Raji (cell line): ENCODE measurements around the gene HP1BP3.

Experiments
- POLR2A ChIP-seq: IDR thresholded peaks from 2 replicates; pipeline ENCODE4 v1.6.1; 2011; ENCODE audit warnings: low read depth, low read length, control low read depth; ENCODE audit not compliant: insufficient read depth

Gene HP1BP3

DNA sequence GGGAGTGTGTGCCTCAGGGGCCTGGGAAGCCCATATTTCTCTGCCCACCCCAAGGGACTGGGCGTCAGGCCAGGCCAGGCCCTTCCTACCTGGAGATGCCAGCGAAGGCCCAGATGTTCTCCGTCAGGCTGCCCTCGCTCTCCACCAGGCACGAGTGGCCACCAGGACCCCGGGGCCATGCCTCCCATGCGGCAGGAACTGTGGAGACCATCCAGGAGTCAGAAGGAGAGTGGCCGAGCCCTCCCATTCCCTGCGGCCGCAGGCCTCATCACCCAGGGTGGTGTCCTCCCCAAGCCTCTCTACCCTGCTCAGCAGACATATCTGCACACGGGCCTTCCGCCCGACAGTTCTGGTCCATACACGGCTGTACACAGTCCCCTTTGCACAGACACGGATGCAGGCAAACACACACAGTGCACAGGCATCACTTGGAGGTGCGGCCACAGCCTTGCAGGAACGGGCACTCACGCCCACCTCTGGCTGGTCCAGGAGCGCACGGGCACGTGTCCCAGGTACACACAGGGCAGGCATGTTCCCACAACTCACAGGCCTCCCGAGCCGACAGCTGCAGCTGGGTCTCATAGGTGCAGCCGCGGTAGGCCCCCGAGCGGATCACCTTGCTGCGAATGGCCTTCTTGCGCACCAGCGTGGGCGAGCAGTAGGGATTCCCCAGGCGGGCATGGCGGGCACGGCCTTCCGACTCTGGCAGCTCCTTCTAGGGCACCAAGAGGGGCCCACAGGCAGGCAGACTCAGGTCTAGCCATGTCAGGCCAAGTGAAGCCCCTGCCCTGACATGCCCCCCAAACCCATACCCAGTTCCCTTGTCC is 63.4 kb downstream of the HP1BP3 start:
- TF ChIP-seq POLR2A: no peak

DNA sequence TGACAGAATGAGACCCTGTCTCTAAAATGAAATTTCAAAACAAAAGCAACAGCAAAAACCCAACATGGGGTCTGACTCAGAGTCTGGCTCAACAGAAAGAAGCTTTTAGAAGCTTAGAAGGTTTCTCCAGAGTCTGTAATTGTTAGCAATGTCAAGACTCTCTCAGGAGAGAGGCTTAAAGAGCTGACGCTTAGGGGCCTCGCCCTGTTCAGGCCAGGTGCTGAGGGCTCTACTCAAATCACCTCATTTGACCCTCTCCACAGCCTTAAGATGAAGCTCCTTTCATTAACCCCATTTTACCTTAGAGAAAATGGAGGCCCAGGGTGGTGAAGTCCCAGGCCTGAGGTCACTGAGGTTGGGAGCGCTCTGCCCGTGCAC is 64.0 kb downstream of the HP1BP3 start:
- TF ChIP-seq POLR2A: no peak

DNA sequence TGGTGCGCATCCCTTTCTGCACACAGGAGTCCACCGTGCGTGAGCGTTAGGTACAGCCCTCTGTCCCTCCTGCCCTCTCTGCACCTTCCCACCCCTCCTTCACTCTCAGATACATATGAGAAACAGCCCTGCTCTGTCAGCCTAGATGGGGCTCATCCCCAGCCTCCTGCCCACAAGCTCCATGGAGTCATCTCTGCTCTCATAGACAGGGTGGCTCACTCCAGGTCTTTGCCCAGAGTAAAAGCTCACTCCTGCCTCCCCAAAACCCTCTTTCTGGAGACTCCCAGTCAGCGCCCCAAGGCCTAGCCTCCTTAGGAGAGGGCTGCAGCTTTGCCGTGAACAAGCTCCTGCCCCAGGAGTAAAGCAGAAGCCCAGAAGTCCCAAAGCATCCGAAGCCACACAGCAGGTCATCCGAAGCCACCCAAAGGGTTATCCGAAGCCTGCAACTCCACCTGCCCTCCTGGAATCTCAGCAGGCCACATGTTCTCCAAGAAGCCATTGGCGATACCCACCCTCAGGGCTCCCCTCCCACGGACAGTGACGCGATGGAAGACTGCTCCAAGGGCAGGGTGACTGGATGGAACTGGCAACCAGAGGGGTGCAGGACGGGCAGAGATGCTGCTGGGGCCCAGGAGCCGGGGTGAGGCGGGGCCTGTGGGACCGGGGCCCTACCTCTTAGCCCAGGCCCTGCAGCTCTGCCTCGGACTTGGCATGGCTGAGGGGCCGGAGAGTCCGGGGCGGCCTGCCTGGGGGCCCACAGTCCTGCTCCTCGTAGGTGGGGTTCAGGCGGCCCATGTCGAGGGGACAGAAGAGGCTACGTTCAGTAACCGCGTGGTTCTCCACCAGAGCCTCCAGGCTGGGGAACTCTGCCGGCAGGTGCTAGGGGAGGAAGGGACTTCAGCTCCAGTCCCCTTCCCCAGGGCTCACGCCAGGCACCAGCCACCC is 65.7 kb downstream of the HP1BP3 start:
- TF ChIP-seq POLR2A: no peak

DNA sequence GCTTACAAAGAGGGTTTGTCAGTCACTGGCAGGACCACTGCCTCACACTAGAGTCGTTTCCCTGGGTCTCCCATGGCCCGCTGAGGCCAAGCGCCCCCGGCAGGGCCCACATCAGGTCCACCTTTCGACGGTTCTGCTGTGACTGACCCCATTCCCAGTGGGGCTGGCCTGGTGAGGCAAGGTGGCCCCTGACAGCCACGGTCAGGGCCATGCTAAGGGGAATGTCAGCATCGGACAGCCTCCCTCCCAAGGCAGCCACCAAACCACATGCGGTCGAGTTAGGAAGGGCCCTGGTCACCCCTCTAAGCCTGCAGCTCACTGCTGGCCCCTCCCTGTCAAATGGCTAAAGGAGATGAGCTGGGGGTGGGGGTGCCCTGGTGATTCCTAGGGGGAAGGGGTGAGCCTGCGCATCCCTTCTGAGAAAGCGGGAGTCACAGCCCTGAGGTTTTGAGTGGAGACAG is 66.4 kb downstream of the HP1BP3 start:
- TF ChIP-seq POLR2A: no peak

DNA sequence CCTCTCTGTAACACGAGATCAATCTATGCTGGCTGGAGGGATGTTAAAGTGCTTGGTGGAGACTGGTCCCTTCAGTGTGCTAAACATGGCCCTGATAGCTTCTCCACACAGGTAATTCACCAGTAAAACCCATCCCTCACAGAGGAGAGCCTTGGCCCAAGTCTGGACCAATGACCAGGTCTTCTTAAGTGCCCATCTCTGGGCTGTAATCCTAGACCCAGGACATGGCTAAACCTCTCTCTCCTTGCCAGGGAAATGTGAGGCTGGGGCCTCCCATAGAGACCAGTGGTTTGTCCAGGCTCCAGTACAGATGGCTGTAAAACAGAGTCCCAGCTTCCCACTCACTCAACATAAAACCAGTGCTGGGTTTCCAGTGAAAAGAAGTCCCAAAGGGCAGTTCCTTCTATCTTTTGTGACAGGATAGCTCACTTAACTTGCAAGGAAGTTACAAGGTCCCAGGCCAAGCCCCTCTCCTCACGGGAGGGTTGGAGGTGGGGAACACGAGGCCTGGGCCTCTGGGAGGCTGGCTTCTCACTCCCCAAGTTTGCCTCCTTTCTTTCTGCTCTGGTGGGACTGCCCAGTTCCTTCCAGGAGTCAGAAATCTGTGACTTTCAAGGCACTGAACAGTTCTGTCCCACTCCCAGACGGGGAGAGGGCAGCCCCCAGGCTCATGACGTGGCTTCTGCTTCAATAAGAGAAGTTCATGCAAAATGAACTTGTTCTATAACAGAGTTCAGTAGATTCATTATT is 67.1 kb downstream of the HP1BP3 start:
- no peak for TF ChIP-seq POLR2A

DNA sequence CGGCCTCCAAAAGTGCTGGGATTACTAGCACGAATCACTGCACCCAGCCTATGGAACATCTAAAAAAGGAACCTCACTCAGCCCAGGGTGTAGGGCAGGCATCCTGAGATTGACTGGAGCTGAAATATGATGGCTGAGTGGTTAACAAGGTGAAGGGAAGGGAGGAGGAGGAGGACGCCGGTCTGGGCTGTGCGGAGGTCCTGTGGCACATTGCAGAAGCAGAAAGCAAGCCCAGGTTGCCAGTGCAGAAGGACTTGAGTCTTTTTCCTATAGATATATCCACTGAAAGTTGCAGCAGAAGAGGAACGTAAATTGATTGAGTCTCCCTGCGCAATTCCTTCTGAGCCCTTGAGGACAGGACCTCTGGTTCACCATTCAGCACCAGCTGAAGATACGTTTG is 67.8 kb downstream of the HP1BP3 start:
- no peak for TF ChIP-seq POLR2A

DNA sequence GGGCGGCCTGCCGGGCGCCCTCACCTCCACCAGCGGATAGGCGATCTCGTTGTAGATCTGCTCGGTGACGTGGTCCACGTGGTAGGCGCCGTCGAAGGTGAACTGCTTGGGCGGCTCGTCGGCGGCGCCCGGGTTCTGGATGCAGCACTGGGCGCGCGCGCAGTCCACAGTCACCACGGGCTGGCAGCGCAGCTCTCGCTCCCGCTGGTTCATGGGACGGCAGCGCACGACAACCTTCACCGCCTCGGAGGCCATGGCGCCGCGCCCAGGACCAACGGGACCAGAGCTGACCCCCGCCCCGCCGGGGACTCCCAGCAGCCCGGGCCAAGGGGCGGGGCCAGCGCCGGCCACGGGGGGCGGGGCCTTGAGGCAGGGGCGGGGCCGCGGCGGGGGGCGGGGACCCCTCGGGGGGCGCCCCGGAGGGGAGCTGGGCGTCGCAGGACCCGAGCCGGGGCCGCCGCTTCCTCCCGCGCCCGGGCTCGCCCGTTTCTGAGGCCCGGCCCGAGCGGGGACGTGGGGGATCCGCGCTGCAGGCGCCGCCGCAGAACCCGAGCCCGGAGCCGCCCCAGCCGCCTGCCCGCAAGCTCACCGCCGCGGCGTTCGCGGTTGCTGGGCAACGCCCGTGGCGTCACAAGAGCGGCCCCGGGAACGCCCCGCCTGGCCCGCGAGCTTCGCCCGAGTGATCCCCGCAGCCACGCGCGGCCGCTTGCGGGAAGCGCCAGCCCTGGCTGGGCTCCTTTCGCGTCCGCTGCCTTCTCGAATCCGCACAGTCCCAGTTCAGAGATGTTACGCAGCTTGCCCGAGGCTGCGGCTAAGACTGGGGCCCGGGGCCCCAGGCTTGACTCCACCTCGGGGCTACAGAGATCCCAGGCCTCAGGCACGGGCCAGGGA is 69.4 kb downstream of the HP1BP3 start, which contains the start of gene KIF17:
TSS of gene KIF17 (minus strand) at position 556 of the 891 bp plus-strand sequence. CDS start at position 255, 301 bp downstream.
- TF ChIP-seq POLR2A: no peak

DNA sequence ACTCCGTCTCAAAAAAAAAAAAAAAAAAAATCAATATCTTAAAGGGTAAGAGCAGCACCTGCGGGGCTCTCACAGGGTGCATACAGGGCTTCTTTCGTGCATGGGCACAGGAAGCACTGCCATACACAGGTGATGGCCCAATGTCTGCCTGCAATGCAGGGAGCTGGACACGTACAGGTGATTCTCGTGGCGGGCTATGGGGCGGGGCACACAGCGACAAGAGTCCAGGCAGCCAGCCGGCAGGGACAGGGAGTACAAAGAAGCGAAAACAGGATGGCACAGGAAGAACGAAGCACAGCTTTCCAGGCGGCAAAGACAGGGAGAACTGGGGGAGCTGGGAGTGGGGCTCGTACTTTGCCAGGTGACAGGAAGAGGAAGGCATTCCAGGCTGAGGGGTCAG is 70.9 kb downstream of the HP1BP3 start:
- no peak for TF ChIP-seq POLR2A

DNA sequence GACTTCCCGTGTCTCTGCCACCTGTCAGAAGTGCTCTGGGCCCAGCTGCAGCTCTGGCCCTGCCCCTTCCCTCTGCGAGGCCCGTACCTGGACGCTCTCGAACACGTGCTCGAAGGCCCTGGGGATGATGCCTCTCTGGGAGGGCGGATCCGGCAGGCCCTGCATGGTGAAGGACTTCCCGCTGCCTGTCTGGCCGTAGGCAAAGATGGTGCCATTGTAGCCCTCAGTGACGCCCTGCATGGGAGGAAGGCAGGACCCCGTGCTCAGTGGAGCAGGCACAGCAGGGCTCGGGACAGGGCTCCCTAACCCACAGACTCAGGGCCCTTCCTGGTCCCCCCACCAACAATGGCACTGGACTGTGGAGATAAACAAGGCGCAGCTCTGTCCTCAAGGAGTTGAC is 71.7 kb downstream of the HP1BP3 start:
- TF ChIP-seq POLR2A: no peak

DNA sequence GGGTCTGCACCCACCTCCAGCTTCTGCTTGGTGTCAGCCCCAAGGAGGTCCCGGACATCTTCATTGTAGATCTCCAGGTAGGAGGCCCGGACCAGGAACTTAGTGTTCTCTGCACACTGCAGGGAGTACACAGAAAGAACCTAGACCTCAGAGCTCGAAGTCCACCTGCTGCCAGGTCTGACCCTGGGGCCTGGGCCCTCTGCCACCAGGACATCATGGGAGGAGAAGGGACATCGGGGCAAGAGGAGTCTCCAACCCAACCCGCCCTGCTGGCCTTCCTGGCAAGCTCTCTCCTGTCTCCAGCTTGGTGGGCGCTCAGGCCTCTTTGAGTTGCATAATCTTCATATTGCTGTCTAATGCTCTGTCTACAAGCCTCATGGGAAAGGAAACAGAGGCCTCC is 73.7 kb downstream of the HP1BP3 start:
- no peak for TF ChIP-seq POLR2A

DNA sequence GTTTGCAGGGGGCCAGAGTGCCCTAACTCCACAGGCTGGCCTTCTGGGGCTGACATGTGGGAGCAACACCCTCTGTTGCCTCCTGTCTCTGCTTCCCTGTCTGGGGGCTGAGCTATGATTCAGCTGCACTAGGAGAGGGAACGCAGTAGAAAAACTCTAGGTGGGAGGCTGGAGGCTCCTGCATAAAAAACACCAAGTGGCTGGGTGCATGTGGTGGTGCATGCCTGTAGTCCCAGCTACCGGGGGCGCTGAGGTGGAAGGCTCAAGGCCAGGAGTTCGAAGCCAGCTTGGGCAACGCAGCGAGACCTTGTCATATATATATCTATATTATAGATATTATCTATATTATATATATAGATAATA is 74.9 kb downstream of the HP1BP3 start:
- TF ChIP-seq POLR2A: no peak

DNA sequence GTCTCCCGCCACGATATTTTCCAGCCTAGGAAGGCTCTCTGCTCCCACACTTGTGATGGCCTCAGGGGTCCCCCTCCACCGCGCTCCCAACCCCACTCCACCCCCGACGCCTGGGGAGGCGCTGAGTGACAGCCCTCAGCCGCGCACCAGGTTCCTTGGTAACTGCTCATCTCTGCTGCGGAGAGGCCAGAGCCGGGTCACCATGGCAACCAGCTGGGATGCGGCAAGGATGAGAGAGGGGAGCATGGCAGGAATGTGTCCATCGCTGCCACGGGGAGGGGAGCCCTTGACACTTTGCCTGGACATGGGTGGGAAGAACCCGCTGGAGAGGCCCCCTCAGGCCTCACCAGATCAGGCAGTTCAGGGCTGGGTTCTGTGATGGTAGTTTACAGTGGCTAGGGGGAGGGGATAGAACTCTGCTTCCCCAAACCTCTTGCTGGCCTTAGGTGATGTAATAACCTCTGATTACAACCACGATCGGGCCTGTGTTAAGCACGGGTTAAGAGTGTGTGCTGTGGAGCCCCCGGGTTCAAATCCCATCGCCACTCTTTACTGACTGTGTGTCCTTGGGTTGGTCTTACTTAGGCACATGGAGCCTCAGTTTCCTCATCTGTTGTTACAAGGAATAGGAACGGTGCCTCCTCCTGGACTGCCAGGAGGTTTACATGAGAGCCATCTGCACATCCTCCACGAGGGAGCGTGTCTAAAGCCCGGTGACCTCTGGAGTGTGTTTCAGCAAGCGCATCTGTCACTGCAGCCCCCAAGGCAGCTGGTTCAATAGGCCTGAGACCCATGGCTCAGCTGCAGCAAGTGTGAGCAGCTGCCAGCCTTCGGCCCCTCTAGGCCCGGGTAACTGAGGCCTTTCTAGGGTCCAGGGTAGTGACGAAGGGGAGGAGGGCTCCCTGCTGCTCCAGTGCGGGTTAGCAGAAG is 75.6 kb downstream of the HP1BP3 start:
- no peak for TF ChIP-seq POLR2A
